HG03439 (cell line): ENCODE data around the gene IL4R.
"Not testable (repeated sequence)": the region's sequence is repeated elsewhere in the genome, so short reads cannot be mapped to it uniquely, and the experiment has no call there.

Experiments
- ATAC-seq: cut with Tn5 transposase; IDR thresholded peaks from one replicate; pipeline ENCODE4 v1.9.1; 2021; ENCODE audit warnings: mild to moderate bottlenecking, moderate library complexity; ENCODE audit not compliant: unreplicated experiment

The IL4R gene

GRCh38 chr16:27401768-27402568 lies 88.2 kb downstream of the IL4R start, which contains the start of gene IL21R:
TSS of gene IL21R (plus strand) at chr16:27402174. CDS start at chr16:27430072, 27,898 bp downstream.
- ATAC-seq, result peak; percentile 49

- no peak for ATAC-seq
These were observed 88.8 kb downstream of the IL4R start for GRCh38 chr16:27402569-27402963.

- no peak for ATAC-seq
These were observed 89.3 kb downstream of the IL4R start for GRCh38 chr16:27402964-27403600.

- no peak for ATAC-seq
These were observed 89.8 kb downstream of the IL4R start for GRCh38 chr16:27403601-27403992.

GRCh38 chr16:27404163-27404823 lies 90.5 kb downstream of the IL4R start:
- ATAC-seq, result no peak

- no peak for ATAC-seq
These were observed 92.0 kb downstream of the IL4R start for GRCh38 chr16:27405546-27406451.

GRCh38 chr16:27406511-27407128 lies 92.8 kb downstream of the IL4R start:
- ATAC-seq, result no peak

GRCh38 chr16:27407133-27407532 lies 93.4 kb downstream of the IL4R start:
- ATAC-seq, result no peak

GRCh38 chr16:27408012-27408601 lies 94.3 kb downstream of the IL4R start:
- peak; percentile 33 for ATAC-seq

GRCh38 chr16:27408602-27409031 lies 94.8 kb downstream of the IL4R start:
- ATAC-seq, result peak; percentile 29

- not testable (repeated sequence) for ATAC-seq
These were observed 96.2 kb downstream of the IL4R start for GRCh38 chr16:27409958-27410357.

GRCh38 chr16:27410761-27411160 lies 97.0 kb downstream of the IL4R start:
- no peak for ATAC-seq

- no peak for ATAC-seq
These were observed 100.2 kb downstream of the IL4R start for GRCh38 chr16:27413956-27414355.
